Naive thymus-derived CD4-positive, alpha-beta T cell (primary cell): ENCODE measurements around the gene MESP2. TPM values are rescaled to one million over a fixed set of nuclear protein-coding genes. Genes with fewer than 3 reads are reported as not detected.

Experiments
- ATAC-seq: fragments of 150-1000 bp; cut with Tn5 transposase; 2 replicates; pipeline ENCODE4 v1.10.0; 2021; ENCODE audit warnings: mild to moderate bottlenecking, moderate library complexity
- CTCF ChIA-PET: fragments of 350-600 bp; sonication (Branson Sonifier 250); formaldehyde crosslinking; loops from one replicate; lab custom pipeline; 2021; ENCODE audit warnings: antibody characterized with exemption; lab: Charles Lee
- POLR2A ChIA-PET: fragments of 350-600 bp; sonication (Branson Sonifier 250); formaldehyde crosslinking; loops from one replicate; lab custom pipeline; 2021; ENCODE audit warnings: antibody characterized with exemption, inconsistent platforms; lab: Charles Lee
- DNase-seq, 9 donors: peaks; one replicate each; pipeline versions ENCODE4 v3.0.0 to v3.0.0-alpha.2; 2020 to 2022; ENCODE audit warnings: mixed read lengths in 1 of 9
- H3K27ac ChIP-seq: one replicate; pipeline ENCODE4 v1.7.0; 2013; ENCODE audit warnings: mild to moderate bottlenecking, low read depth, low read length, moderate library complexity
- H3K27me3 ChIP-seq, 2 donors: one replicate each; pipeline ENCODE4 v1.7.0; 2013; ENCODE audit warnings: low read length in 2 of 2, mild to moderate bottlenecking in 2 of 2, moderate library complexity in 2 of 2; ENCODE audit not compliant: control insufficient read depth in 2 of 2, insufficient read depth in 2 of 2
- H3K36me3 ChIP-seq, 3 experiments: 1 replicate in 2 of 3; 2 replicates in 1 of 3; pipeline ENCODE4 v1.7.0; 2013; ENCODE audit warnings: low read length in 3 of 3, mild to moderate bottlenecking in 3 of 3, moderate library complexity in 1 of 3; ENCODE audit not compliant: insufficient read depth in 3 of 3, control insufficient read depth in 2 of 3
- H3K4me1 ChIP-seq, 2 donors: one replicate each; pipeline ENCODE4 v1.7.0; 2013; ENCODE audit warnings: low read length in 2 of 2, mild to moderate bottlenecking in 2 of 2, moderate library complexity in 1 of 2; ENCODE audit not compliant: control insufficient read depth in 2 of 2, insufficient read depth in 2 of 2
- H3K4me3 ChIP-seq: 2 replicates; pipeline ENCODE4 v1.7.0; 2013; ENCODE audit warnings: mild to moderate bottlenecking, low read length
- H3K9me3 ChIP-seq, 3 experiments: 1 replicate in 2 of 3; 2 replicates in 1 of 3; pipeline ENCODE4 v1.7.0; 2013; ENCODE audit warnings: low read length in 3 of 3; ENCODE audit not compliant: control insufficient read depth in 2 of 3
- H3K27ac Mint-ChIP-seq, 9 donors: one replicate each; pipeline ENCODE4 v1.8.0; 2020 to 2022; ENCODE audit warnings: mixed read lengths in 9 of 9, mild to moderate bottlenecking in 8 of 9, moderate library complexity in 5 of 9, inconsistent platforms in 2 of 9
- H3K27me3 Mint-ChIP-seq, 5 donors: one replicate each; pipeline ENCODE4 v1.8.0; 2021 to 2022; ENCODE audit warnings: mixed read lengths in 5 of 5, mild to moderate bottlenecking in 1 of 5
- H3K36me3 Mint-ChIP-seq, 5 donors: one replicate each; pipeline ENCODE4 v1.8.0; 2020 to 2022; ENCODE audit warnings: mixed read lengths in 5 of 5, mild to moderate bottlenecking in 3 of 5, inconsistent platforms in 1 of 5
- H3K4me1 Mint-ChIP-seq, 7 donors: one replicate each; pipeline ENCODE4 v1.8.0; 2020 to 2022; ENCODE audit warnings: mixed read lengths in 7 of 7, mild to moderate bottlenecking in 3 of 7, inconsistent platforms in 1 of 7
- H3K4me3 Mint-ChIP-seq, 10 donors: one replicate each; pipeline ENCODE4 v1.8.0; 2020 to 2022; ENCODE audit warnings: mild to moderate bottlenecking in 10 of 10, mixed read lengths in 10 of 10, moderate library complexity in 6 of 10, inconsistent platforms in 2 of 10
- H3K9me3 Mint-ChIP-seq, 11 donors: one replicate each; pipeline ENCODE4 v1.8.0; 2020 to 2022; ENCODE audit warnings: mixed read lengths in 11 of 11, mild to moderate bottlenecking in 4 of 11, inconsistent platforms in 1 of 11, moderate library complexity in 1 of 11
- intact Hi-C, 2 donors: fragments of 100-400 bp; cut with micrococcal nuclease; formaldehyde crosslinking; loops; one replicate each; pipeline ENCODE4 v1.15.1; 2023
- polyA plus RNA-seq, 2 donors: library from polyadenylated mRNA; unstranded; fragments of 300-500 nt; fragmentation: Illumina TruSeq; gene quantifications; one replicate each; pipeline ENCODE4 v1.2.3, GENCODE V29; 2021
- total RNA-seq, 6 experiments: library from RNA in 5 of 6; stranded (reverse) in 5 of 6; gene quantifications; 1 replicate in 5 of 6; 2 replicates in 1 of 6; pipeline ENCODE4 v1.2.3 and lab custom pipeline; 2021 to 2026

MESP2 gene
- total and polyA plus RNA-seq, 7 experiments from 2014 or later, result not detected

GRCh38 chr15:89795996-89796395 is 19.9 kb downstream of the MESP2 start:
- peaks cover 0 to 29% (median 9%) of the 10 kb centered on the region in 11 donors for H3K9me3 Mint-ChIP-seq
- Histone ChIP-seq H3K4me1 (no peaks in the 10 kb centered on the region), H3K27ac (no peak overlapping the region), H3K36me3 (no peaks in the 10 kb centered on the region), H3K9me3 (peaks cover 0 to 3% (median 0%) of the 10 kb centered on the region in 3 experiments), H3K27me3 (no peaks in the 10 kb centered on the region), H3K4me3 (no peak overlapping the region)
- DNase-seq (no peak), ATAC-seq (no peak)
- ChIA-PET CTCF (no interaction called here), POLR2A (no interaction called here)
- no peak overlapping the region for H3K27ac Mint-ChIP-seq
- no peak overlapping the region for H3K4me3 Mint-ChIP-seq
- peaks cover 0 to 3% (median 0%) of the 10 kb centered on the region in 5 donors for H3K36me3 Mint-ChIP-seq
- H3K27me3 Mint-ChIP-seq, result peaks cover 0 to 9% (median 5%) of the 10 kb centered on the region in 5 donors
- peaks cover 0 to 2% (median 0%) of the 10 kb centered on the region in 7 donors for H3K4me1 Mint-ChIP-seq
- intact Hi-C loops, result no loop called here

GRCh38 chr15:89797678-89798201 is 21.6 kb downstream of the MESP2 start:
- Mint-ChIP-seq H3K9me3 (peaks cover 0 to 29% (median 9%) of the 10 kb centered on the region in 11 donors), H3K36me3 (peaks cover 0 to 3% (median 0%) of the 10 kb centered on the region in 5 donors), H3K4me3 (no peak overlapping the region), H3K4me1 (peaks cover 0 to 3% (median 0%) of the 10 kb centered on the region in 7 donors), H3K27me3 (peaks cover 0 to 13% (median 9%) of the 10 kb centered on the region in 5 donors), H3K27ac (no peak overlapping the region)
- no peak for DNase-seq
- Histone ChIP-seq H3K27ac (no peak overlapping the region), H3K4me3 (no peak overlapping the region), H3K4me1 (no peaks in the 10 kb centered on the region), H3K9me3 (peaks cover 0 to 3% (median 0%) of the 10 kb centered on the region in 3 experiments), H3K36me3 (no peaks in the 10 kb centered on the region), H3K27me3 (no peaks in the 10 kb centered on the region)
- POLR2A ChIA-PET, result no interaction called here
- CTCF ChIA-PET, result no interaction called here
- intact Hi-C loops, result no loop called here
- ATAC-seq, result no peak

GRCh38 chr15:89799011-89799911 is 23.1 kb downstream of the MESP2 start:
- CTCF ChIA-PET, result no interaction called here
- peaks cover 0 to 3% (median 0%) of the 10 kb centered on the region in 5 donors for H3K36me3 Mint-ChIP-seq
- no peak overlapping the region for H3K4me3 Mint-ChIP-seq

GRCh38 chr15:89799918-89800498 is 23.9 kb downstream of the MESP2 start:
- no peaks in the 10 kb centered on the region for H3K27me3 ChIP-seq
- intact Hi-C loops, result no loop called here
- peaks cover 0 to 3% (median 0%) of the 10 kb centered on the region in 3 experiments for H3K9me3 ChIP-seq
- no peak overlapping the region for H3K27ac ChIP-seq
- H3K4me1 Mint-ChIP-seq, result peaks cover 0 to 3% (median 0%) of the 10 kb centered on the region in 7 donors
- peaks cover 0 to 13% (median 5%) of the 10 kb centered on the region in 5 donors for H3K27me3 Mint-ChIP-seq
- ChIA-PET POLR2A (no interaction called here), CTCF (no interaction called here)
- peaks cover 0 to 23% (median 9%) of the 10 kb centered on the region in 11 donors for H3K9me3 Mint-ChIP-seq
- H3K4me1 ChIP-seq, result no peaks in the 10 kb centered on the region
- no peak overlapping the region for H3K4me3 Mint-ChIP-seq
- H3K36me3 Mint-ChIP-seq, result peaks cover 0 to 3% (median 0%) of the 10 kb centered on the region in 5 donors
- H3K36me3 ChIP-seq, result no peaks in the 10 kb centered on the region
- no peak overlapping the region for H3K4me3 ChIP-seq
- no peak for DNase-seq
- peak overlapping the region in 1 of 9 donors; percentile 63 for H3K27ac Mint-ChIP-seq
- ATAC-seq, result no peak

More at GRCh38 chr15:89799011-89799911, 23.1 kb downstream of the MESP2 start:
- no peak overlapping the region for H3K4me3 ChIP-seq
- ATAC-seq (no peak), DNase-seq (no peak)
- no peaks in the 10 kb centered on the region for H3K36me3 ChIP-seq
- Mint-ChIP-seq H3K27ac (no peak overlapping the region), H3K4me1 (peaks cover 0 to 3% (median 0%) of the 10 kb centered on the region in 7 donors), H3K9me3 (peaks cover 0 to 29% (median 9%) of the 10 kb centered on the region in 11 donors), H3K27me3 (peaks cover 0 to 13% (median 7%) of the 10 kb centered on the region in 5 donors)
- no peaks in the 10 kb centered on the region for H3K4me1 ChIP-seq
- POLR2A ChIA-PET, result no interaction called here
- no peak overlapping the region for H3K27ac ChIP-seq
- H3K9me3 ChIP-seq, result peaks cover 0 to 3% (median 0%) of the 10 kb centered on the region in 3 experiments
- H3K27me3 ChIP-seq, result no peaks in the 10 kb centered on the region
- intact Hi-C loops, result no loop called here

GRCh38 chr15:89801471-89802195 is 25.5 kb downstream of the MESP2 start:
- Mint-ChIP-seq H3K36me3 (peaks cover 0 to 3% (median 0%) of the 10 kb centered on the region in 5 donors), H3K27ac (no peak overlapping the region), H3K4me1 (peaks cover 0 to 3% (median 0%) of the 10 kb centered on the region in 7 donors), H3K4me3 (no peak overlapping the region), H3K9me3 (peaks cover 0 to 8% (median 5%) of the 10 kb centered on the region in 11 donors), H3K27me3 (peaks cover 0 to 13% (median 5%) of the 10 kb centered on the region in 5 donors)
- no peaks in the 10 kb centered on the region for H3K4me1 ChIP-seq
- H3K36me3 ChIP-seq, result no peaks in the 10 kb centered on the region
- H3K4me3 ChIP-seq, result no peak overlapping the region
- CTCF ChIA-PET, result interaction anchor here (0.7 kb wide), 1 partner anchor 13 kb away, joined by 3 read pairs; no protein-coding TSS in a partner anchor
- ATAC-seq, result no peak
- no peaks in the 10 kb centered on the region for H3K9me3 ChIP-seq
- POLR2A ChIA-PET, result no interaction called here
- no peak overlapping the region for H3K27ac ChIP-seq
- no peaks in the 10 kb centered on the region for H3K27me3 ChIP-seq
- intact Hi-C loops, result no loop called here
- DNase-seq, result no peak

- intact Hi-C loops, result no loop called here
- no peak overlapping the region for H3K27ac Mint-ChIP-seq
- no peaks in the 10 kb centered on the region for H3K9me3 ChIP-seq
- no peaks in the 10 kb centered on the region for H3K36me3 ChIP-seq
- no peaks in the 10 kb centered on the region for H3K36me3 Mint-ChIP-seq
- no peak overlapping the region for H3K4me3 ChIP-seq
- ATAC-seq, result no peak
- DNase-seq, result no peak
- no peak overlapping the region for H3K4me3 Mint-ChIP-seq
- peaks cover 0 to under 1% (median under 1%) of the 10 kb centered on the region in 11 donors for H3K9me3 Mint-ChIP-seq
- POLR2A ChIA-PET, result no interaction called here
- peaks cover 0 to 13% (median 5%) of the 10 kb centered on the region in 5 donors for H3K27me3 Mint-ChIP-seq
- H3K27me3 ChIP-seq, result no peaks in the 10 kb centered on the region
- H3K4me1 Mint-ChIP-seq, result peaks cover 0 to 3% (median 0%) of the 10 kb centered on the region in 7 donors
- no peaks in the 10 kb centered on the region for H3K4me1 ChIP-seq
- CTCF ChIA-PET, result no interaction called here
- no peak overlapping the region for H3K27ac ChIP-seq
Observed at GRCh38 chr15:89802231-89802928, 26.2 kb downstream of the MESP2 start.
